ENCODE data around the gene LOC101059915.

The LOC101059915 gene

GRCh38 chrX:71625471-71625870, 41.9 kb upstream of the LOC101059915 start:
- Histone ChIP-seq H3K36me3 (ENCODE audit: control insufficient read depth in 1 of 2, insufficient read depth in 2 of 2, low read length in 2 of 2) (no peaks in the 10 kb centered on the region), H4K20me1 (ENCODE audit: insufficient read depth) (no peaks in the 10 kb centered on the region), H3K27me3 (ENCODE audit: insufficient read depth, low read length) (no peaks in the 10 kb centered on the region), H3K4me1 (ENCODE audit: control insufficient read depth in 1 of 2, insufficient read depth in 2 of 2, low read length in 2 of 2) (peaks cover 9 to 19% of the 10 kb centered on the region in 2 experiments), H3K79me2 (ENCODE audit: insufficient read depth, low read length) (no peaks in the 10 kb centered on the region), H3K4me3 (replicated peaks in 1 of 2; ENCODE audit: low read depth in 1 of 2, low read length in 2 of 2) (no peak overlapping the region), H3K9ac (ENCODE audit: low read length) (no peak overlapping the region), H3K9me3 (ENCODE audit: control insufficient read depth in 1 of 2, insufficient read depth in 1 of 2, low read depth in 1 of 2, low read length in 2 of 2) (no peaks in the 10 kb centered on the region), H3K4me2 (ENCODE audit: low read length) (no peak overlapping the region), H2AFZ (ENCODE audit: low read depth, low read length, poor library complexity, severe bottlenecking) (no peak overlapping the region), H3K27ac (ENCODE audit: low read depth, low read length) (no peak overlapping the region), H3K9me2 (ENCODE audit: insufficient read depth) (no peaks in the 10 kb centered on the region)
- DNase-seq (ENCODE audit: low read depth, low spot score) (no peak), ATAC-seq (no peak)
- no TSS peak for BruUV-seq (replicated peaks)
- ChIA-PET CTCF (no interaction called here), POLR2A (no interaction called here), RAD21 (ENCODE audit: low non-redundant PET in 1 of 2, low total read pairs in 2 of 2, uncharacterized antibody in 2 of 2, unreplicated experiment in 2 of 2) (no interaction called here)
- TF ChIP-seq CTCF (IDR thresholded peaks at IDR 0.05 in 2 of 3, conservative IDR thresholded peaks at IDR 0.05 in 1 of 3; ENCODE audit: borderline replicate concordance in 1 of 3, insufficient read depth in 1 of 3, low read depth in 2 of 3, low read length in 2 of 3) (no peak), FOSL1 (IDR thresholded peaks at IDR 0.05; ENCODE audit: low read depth) (no peak), CBX3 (IDR thresholded peaks at IDR 0.05; ENCODE audit: low read depth) (no peak), SIN3A (IDR thresholded peaks at IDR 0.05; ENCODE audit: low read depth) (no peak), JUND (IDR thresholded peaks at IDR 0.05) (no peak), EZH2phosphoT487 (IDR thresholded peaks at IDR 0.05; ENCODE audit: borderline replicate concordance) (no peak), POLR2AphosphoS5 (IDR thresholded peaks at IDR 0.05; ENCODE audit: low read depth, low read length) (no peak), REST (IDR thresholded peaks at IDR 0.05; ENCODE audit: low read depth) (no peak), YY1 (IDR thresholded peaks at IDR 0.05; ENCODE audit: extremely low read depth, insufficient replicate concordance, low read depth, low read length) (no peak), SP1 (IDR thresholded peaks at IDR 0.05; ENCODE audit: low read depth) (no peak), ZFX (IDR thresholded peaks at IDR 0.05) (no peak), ELF1 (IDR thresholded peaks at IDR 0.05; ENCODE audit: borderline replicate concordance, low read depth) (no peak), TCF7L2 (IDR thresholded peaks at IDR 0.05; ENCODE audit: borderline replicate concordance, extremely low read depth, insufficient read depth, insufficient read length) (no peak), RAD21 (IDR thresholded peaks at IDR 0.05; ENCODE audit: low read depth) (no peak)
- intact Hi-C loops (cut with micrococcal nuclease), result no loop called here

All from HCT116 (cell line).